ENCODE measurements around the gene ADGRG6. TPM values are rescaled to one million over a fixed set of nuclear protein-coding genes. Genes with fewer than 3 reads are reported as not detected.
A peak's percentile ranks its signal among the peaks of the same experiment; 100 is the strongest.

The ADGRG6 gene
- total RNA-seq, 1 donor from 2014 or later, result 0.39 TPM

GRCh38 chr6:142328070-142328469 lies 26.3 kb downstream of the ADGRG6 start:
- TF ChIP-seq EZH2phosphoT487 (IDR thresholded peaks at IDR 0.05) (no peak), CTCF (IDR thresholded peaks at IDR 0.05) (no peak), EZH2 (IDR thresholded peaks at IDR 0.05) (no peak)
- Mint-ChIP-seq H3K4me3 (no peak overlapping the region), H3K27ac (no peak overlapping the region), H3K4me1 (peaks cover 25% of the 10 kb centered on the region), H3K36me3 (no peaks in the 10 kb centered on the region), H3K27me3 (ENCODE audit: insufficient read depth, low read depth) (no peaks in the 10 kb centered on the region), H3K9me3 (no peaks in the 10 kb centered on the region)
- Histone ChIP-seq H3K27me3 (no peaks in the 10 kb centered on the region), H3K4me1 (no peaks in the 10 kb centered on the region), H2AFZ (replicated peaks) (no peak overlapping the region), H4K20me1 (ENCODE audit: low read depth) (no peaks in the 10 kb centered on the region), H3K27ac (no peak overlapping the region), H3K4me3 (no peak overlapping the region), H3K9ac (no peak overlapping the region), H3K36me3 (no peaks in the 10 kb centered on the region), H3K79me2 (ENCODE audit: low read depth) (no peaks in the 10 kb centered on the region), H3K9me3 (ENCODE audit: low read depth) (no peaks in the 10 kb centered on the region), H3K4me2 (no peak overlapping the region), H3F3A (ENCODE audit: low read depth) (no peaks in the 10 kb centered on the region)
- DNase-seq (ENCODE audit: low spot score), result no peak

- Mint-ChIP-seq H3K9me3 (no peaks in the 10 kb centered on the region), H3K4me1 (peaks cover 25% of the 10 kb centered on the region), H3K27ac (peak overlapping the region; percentile 98), H3K27me3 (ENCODE audit: insufficient read depth, low read depth) (no peaks in the 10 kb centered on the region), H3K36me3 (no peaks in the 10 kb centered on the region), H3K4me3 (no peak overlapping the region)
- no peak overlapping the region for H3K4me3 ChIP-seq
- H3K9me3 ChIP-seq (ENCODE audit: low read depth), result no peaks in the 10 kb centered on the region
- no peak for DNase-seq (ENCODE audit: low spot score)
- no peak overlapping the region for H2AFZ ChIP-seq (replicated peaks)
- no peak overlapping the region for H3K9ac ChIP-seq
- no peaks in the 10 kb centered on the region for H3K79me2 ChIP-seq (ENCODE audit: low read depth)
- TF ChIP-seq EZH2phosphoT487 (IDR thresholded peaks at IDR 0.05), result no peak
- TF ChIP-seq EZH2 (IDR thresholded peaks at IDR 0.05), result no peak
- TF ChIP-seq CTCF (IDR thresholded peaks at IDR 0.05), result no peak
- no peak overlapping the region for H3K27ac ChIP-seq
- no peaks in the 10 kb centered on the region for H3K4me1 ChIP-seq
- no peaks in the 10 kb centered on the region for H3F3A ChIP-seq (ENCODE audit: low read depth)
- H4K20me1 ChIP-seq (ENCODE audit: low read depth), result no peaks in the 10 kb centered on the region
- H3K36me3 ChIP-seq, result no peaks in the 10 kb centered on the region
- no peaks in the 10 kb centered on the region for H3K27me3 ChIP-seq
- no peak overlapping the region for H3K4me2 ChIP-seq
These were observed 27.8 kb downstream of the ADGRG6 start for GRCh38 chr6:142329486-142330113.

GRCh38 chr6:142331075-142331551 lies 29.3 kb downstream of the ADGRG6 start:
- no peaks in the 10 kb centered on the region for H3K9me3 ChIP-seq (ENCODE audit: low read depth)
- H3K4me3 ChIP-seq, result no peak overlapping the region
- Mint-ChIP-seq H3K4me3 (no peak overlapping the region), H3K9me3 (no peaks in the 10 kb centered on the region), H3K36me3 (no peaks in the 10 kb centered on the region), H3K4me1 (peaks cover 25% of the 10 kb centered on the region), H3K27me3 (ENCODE audit: insufficient read depth, low read depth) (no peaks in the 10 kb centered on the region), H3K27ac (peak overlapping the region; percentile 98)
- H3K4me2 ChIP-seq, result no peak overlapping the region
- TF ChIP-seq CTCF (IDR thresholded peaks at IDR 0.05), result no peak
- no peak for TF ChIP-seq EZH2phosphoT487 (IDR thresholded peaks at IDR 0.05)
- no peak for TF ChIP-seq EZH2 (IDR thresholded peaks at IDR 0.05)
- no peaks in the 10 kb centered on the region for H3K36me3 ChIP-seq
- H3F3A ChIP-seq (ENCODE audit: low read depth), result no peaks in the 10 kb centered on the region
- no peak overlapping the region for H3K9ac ChIP-seq
- no peaks in the 10 kb centered on the region for H3K79me2 ChIP-seq (ENCODE audit: low read depth)
- H4K20me1 ChIP-seq (ENCODE audit: low read depth), result no peaks in the 10 kb centered on the region
- H3K27me3 ChIP-seq, result no peaks in the 10 kb centered on the region
- H3K4me1 ChIP-seq, result no peaks in the 10 kb centered on the region
- no peak overlapping the region for H2AFZ ChIP-seq (replicated peaks)
- DNase-seq (ENCODE audit: low spot score), result peak; percentile 4
- no peak overlapping the region for H3K27ac ChIP-seq
